Fibroblast of pulmonary artery (primary cell): Measurements from ENCODE around the gene GABPA.
"Not testable (repeated sequence)": the region's sequence is repeated elsewhere in the genome, so short reads cannot be mapped to it uniquely, and the experiment has no call there.

Experiments
- DNase-seq: peaks from one replicate; pipeline ENCODE4 v3.0.0-alpha.2; 2010; ENCODE audit warnings: low read depth
- H3K4me3 ChIP-seq: replicated peaks from 2 replicates; pipeline ENCODE4 v1.5.1; 2011; ENCODE audit warnings: low read depth, mild to moderate bottlenecking, control low read depth, low read length, moderate library complexity
- TF ChIP-seq, protein P1 (sequence below): IDR thresholded peaks from 2 replicates; pipeline ENCODE4 v1.5.1; 2011; ENCODE audit warnings: mild to moderate bottlenecking, control low read depth, low read length, inconsistent platforms; ENCODE audit errors: missing control alignments

GABPA gene

DNA sequence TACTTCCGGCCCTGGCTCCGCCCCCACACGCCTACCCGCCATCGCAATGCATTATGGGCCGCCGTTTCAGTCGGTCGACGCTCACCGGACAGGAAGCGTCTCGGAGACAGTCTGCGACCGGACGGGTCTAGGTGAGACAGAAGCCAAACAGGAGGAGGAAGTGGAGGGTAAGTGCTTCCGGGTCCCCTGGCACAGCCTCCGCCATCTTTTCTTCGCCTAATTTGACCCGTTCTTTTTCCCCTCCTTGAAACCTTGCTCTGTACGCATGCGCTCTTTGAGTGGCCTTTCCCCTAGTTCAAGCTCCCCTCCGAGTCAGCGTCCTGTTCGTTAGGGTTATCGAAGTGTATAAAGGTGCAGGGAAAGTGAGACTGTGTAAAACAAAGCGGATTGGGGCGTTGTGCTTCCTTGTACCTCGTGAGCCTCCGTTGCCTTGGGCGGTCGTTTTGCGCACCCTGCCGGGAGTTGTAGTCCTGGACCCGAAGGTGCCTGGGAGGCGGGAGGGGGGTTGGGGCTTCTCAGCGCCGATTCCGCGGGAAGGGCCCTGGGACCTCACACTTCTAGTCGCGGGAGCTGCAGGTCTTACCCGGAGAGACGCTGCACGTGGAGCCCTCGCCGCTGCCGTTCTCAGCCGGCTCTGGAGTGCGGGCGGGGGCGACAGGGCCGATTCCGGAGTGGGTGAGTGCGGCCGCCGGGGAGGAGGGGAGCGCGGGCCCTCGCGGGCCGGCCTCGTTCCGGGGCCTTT is at the start of gene GABPA, which contains the start of gene ATP5PF:
GABPA (plus strand) TSS at position 69 of the 742 bp plus-strand sequence. CDS start 6,627 bp downstream, outside the sequence.
ATP5PF (minus strand) TSS at position 1 of the 742 bp plus-strand sequence. CDS start 5,110 bp downstream, outside the sequence.
- peak within 1 kb of the TSS; percentile 96 for H3K4me3 ChIP-seq
- DNase-seq, result peak; percentile 99
- TF ChIP-seq, protein P1, sequence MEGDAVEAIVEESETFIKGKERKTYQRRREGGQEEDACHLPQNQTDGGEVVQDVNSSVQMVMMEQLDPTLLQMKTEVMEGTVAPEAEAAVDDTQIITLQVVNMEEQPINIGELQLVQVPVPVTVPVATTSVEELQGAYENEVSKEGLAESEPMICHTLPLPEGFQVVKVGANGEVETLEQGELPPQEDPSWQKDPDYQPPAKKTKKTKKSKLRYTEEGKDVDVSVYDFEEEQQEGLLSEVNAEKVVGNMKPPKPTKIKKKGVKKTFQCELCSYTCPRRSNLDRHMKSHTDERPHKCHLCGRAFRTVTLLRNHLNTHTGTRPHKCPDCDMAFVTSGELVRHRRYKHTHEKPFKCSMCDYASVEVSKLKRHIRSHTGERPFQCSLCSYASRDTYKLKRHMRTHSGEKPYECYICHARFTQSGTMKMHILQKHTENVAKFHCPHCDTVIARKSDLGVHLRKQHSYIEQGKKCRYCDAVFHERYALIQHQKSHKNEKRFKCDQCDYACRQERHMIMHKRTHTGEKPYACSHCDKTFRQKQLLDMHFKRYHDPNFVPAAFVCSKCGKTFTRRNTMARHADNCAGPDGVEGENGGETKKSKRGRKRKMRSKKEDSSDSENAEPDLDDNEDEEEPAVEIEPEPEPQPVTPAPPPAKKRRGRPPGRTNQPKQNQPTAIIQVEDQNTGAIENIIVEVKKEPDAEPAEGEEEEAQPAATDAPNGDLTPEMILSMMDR, result no peak

DNA sequence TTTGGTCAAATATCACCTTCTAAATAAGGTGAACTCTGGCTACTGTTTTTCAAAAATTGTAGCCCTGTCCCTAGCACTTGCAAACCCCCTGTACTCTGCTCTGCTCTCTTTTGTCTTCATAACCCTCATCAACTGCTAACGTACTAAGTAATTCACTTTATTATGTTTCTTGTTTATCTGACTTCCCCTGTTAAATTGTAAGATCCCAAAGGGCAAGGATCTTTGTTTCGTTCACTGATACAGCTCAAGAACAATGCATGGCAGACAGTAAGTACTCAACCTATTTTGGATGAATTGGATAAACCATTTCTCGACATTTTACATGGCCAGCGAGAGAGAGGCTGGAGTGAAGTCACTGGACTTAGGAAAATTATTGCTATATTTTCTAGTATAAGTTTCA is 47.0 kb upstream of the GABPA start:
- H3K4me3 ChIP-seq, result no peak overlapping the region
- TF ChIP-seq, protein P1, result no peak
- DNase-seq, result no peak

DNA sequence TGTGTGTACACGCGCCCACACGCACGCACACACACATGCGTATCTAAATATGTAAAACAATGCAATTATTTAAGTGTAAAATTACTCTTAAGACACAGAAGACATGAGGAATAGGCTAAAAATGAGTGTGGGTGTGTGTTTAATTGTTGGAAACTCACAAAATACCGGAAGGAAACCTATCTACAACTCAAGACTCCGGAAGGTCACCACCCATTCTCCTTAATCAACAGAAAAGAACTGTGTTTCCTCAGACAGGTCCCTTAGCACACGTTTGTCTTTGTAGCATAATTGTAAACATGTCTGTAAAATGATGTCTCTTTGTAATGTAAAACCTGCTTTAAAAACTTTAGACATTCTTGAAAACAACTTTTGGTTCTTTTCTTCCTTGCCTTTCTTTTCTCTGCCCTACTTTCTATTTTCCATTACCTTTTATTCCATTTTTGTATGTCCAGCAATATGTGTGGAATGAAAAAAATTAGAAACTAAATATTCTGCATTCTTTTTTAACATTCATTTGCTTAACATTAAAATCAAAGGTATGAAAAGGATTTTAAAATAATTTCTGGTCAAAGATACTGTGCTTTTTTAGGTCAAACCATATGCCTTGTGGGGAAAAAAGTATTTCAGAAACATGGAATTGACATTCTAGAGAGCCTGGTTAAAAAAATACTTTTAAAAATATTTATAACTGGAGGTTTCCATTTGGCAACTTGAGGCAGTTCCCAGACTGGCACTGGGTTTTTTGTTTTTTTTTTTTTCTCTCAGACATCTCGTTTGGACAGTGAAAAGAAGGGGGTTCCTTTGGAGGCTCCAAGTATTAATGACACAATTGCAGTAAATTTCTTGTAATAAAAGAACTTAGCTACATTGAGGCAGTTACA is 46.3 kb upstream of the GABPA start:
- no peak overlapping the region for H3K4me3 ChIP-seq
- DNase-seq, result no peak
- TF ChIP-seq, protein P1, result no peak

DNA sequence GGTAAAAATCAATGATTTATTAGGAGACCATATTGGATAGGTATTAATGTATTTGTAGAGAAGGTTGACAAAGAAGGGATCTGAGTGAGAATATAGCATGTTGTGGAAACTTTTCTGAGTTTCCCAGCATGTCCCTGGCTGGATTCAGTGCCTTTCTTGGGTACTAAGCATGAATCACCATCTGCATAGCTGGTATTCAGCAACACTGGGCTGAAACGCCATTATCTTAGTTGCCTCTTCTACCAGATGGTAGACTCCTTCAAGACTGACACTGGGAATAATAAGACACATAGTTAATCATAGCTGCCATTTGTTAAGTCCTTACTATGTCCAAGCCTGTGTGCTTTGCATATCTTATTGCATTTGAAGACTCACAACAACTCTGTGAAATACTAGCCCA is 45.5 kb upstream of the GABPA start:
- TF ChIP-seq, protein P1, result no peak
- peak; percentile 2 for DNase-seq
- H3K4me3 ChIP-seq, result no peak overlapping the region

DNA sequence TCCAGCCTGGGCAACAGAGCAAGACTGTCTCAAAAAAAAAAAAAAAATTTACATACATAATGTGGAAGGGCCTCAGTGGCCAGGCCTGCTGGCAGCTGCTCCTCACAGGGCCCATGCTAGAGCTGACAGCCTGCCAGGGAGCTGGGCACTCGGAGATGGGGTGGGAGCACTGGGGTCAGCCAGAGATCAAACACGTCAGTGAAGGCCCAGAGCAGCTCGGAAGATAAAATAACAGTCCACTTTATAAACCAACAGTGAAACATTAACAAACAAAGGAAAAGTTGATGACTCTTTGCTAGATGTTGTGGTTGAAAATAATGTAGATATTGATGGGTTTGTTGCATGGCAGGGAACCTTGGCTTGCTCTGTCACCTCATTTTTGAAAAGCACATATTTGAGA is 42.8 kb upstream of the GABPA start:
- no peak for DNase-seq
- TF ChIP-seq, protein P1, result no peak
- no peak overlapping the region for H3K4me3 ChIP-seq

DNA sequence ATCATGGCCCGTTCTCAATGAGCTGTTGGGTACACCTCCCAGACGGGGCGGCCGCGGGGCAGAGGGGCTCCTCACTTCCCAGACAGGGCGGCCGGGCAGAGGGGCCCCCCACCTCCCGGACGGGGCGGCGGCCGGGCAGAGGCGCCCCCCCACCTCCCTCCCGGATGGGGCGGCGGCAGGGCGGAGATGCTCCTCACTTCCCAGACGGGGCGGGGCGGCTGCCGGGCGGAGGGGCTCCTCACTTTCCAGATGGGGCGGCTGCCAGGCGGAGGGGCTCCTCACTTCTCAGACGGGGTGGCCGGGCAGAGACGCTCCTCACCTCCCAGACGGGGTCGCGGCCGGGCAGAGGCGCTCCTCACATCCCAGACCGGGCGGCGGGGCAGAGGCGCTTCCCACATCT is 39.3 kb upstream of the GABPA start:
- not testable (repeated sequence) for H3K4me3 ChIP-seq, DNase-seq

DNA sequence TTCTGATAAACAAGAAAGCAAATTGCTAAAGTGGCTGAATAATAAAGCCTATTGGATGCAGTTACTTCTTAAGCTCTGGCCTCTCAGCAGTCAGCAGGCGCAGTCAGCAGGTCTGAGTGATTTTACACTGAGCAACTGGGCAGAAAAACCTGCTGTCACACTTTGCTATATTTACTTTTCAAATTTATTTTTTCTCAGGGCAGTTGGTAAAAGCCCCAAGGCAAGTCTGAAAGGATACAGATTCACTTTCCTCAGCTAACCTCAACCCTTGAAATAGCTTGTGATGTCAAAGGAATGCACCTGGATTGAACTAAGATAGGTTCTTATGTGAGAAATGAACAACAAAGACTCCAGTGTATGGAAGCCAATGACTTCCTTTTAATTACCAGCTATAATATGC is 34.0 kb upstream of the GABPA start:
- TF ChIP-seq, protein P1, result no peak
- H3K4me3 ChIP-seq, result no peak overlapping the region
- no peak for DNase-seq
